ENCODE data around the gene ZNF92.
"Not testable (repeated sequence)": the region's sequence is repeated elsewhere in the genome, so short reads cannot be mapped to it uniquely, and the experiment has no call there.

Gene ZNF92

DNA sequence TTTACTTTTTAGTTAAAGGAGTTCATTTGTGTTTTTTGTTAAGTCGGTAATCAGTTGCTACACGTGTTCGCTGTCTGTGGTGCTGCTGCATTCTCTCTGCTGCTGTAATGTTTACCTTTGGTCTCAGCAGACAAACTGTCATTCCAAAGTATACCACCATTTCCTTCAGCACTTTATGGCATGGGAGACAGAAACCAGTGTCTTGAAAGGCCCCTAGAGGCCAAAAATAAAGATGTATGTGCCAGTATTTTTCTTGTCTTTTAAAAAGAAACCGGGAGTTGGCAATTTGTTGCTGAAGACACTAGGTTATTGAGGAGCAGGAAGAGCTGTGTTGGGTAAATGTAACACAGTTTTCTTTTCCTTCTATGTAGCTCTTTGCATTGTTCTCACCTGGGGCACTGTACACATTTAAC, 24.1 kb downstream of the ZNF92 start:
- Mint-ChIP-seq H3K36me3 (peaks cover 44% of the 10 kb centered on the region), H3K4me1 (peaks cover 9% of the 10 kb centered on the region), H3K27ac (no peak overlapping the region), H3K9me3 (peaks cover 3% of the 10 kb centered on the region), H3K4me3 (no peak overlapping the region), H3K27me3 (no peaks in the 10 kb centered on the region)
- ATAC-seq (ENCODE audit: low read depth) (no peak), DNase-seq (ENCODE audit: low spot score in 2 of 2) (no peak)

DNA sequence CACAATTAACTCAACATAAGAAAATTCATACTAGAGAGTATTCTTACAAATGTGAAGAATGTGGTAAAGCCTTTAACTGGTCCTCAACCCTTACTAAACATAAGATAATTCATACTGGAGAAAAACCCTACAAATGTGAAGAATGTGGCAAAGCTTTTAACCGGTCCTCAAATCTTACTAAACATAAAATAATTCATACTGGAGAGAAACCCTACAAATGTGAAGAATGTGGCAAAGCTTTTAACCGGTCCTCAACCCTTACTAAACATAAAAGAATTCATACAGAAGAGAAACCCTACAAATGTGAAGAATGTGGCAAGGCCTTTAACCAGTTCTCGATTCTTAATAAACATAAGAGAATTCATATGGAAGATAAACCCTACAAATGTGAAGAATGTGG, 25.0 kb downstream of the ZNF92 start:
- not testable (repeated sequence) for H3K9me3 Mint-ChIP-seq; H3K27ac Mint-ChIP-seq; H3K4me1 Mint-ChIP-seq; H3K27me3 Mint-ChIP-seq; DNase-seq (ENCODE audit: low spot score in 2 of 2); H3K4me3 Mint-ChIP-seq; ATAC-seq (ENCODE audit: low read depth)
- H3K36me3 Mint-ChIP-seq: peaks cover 42% of the 10 kb centered on the region

- not testable (repeated sequence) for H3K9me3 Mint-ChIP-seq; ATAC-seq (ENCODE audit: low read depth)
- H3K36me3 Mint-ChIP-seq: peaks cover 39% of the 10 kb centered on the region
Measured at GRCh38 chr7:65399101-65399500, 25.4 kb downstream of the ZNF92 start.

GRCh38 chr7:65404020-65404419, 30.4 kb downstream of the ZNF92 start:
- Mint-ChIP-seq H3K36me3 (peaks cover 28% of the 10 kb centered on the region), H3K27ac (no peak overlapping the region), H3K9me3 (peaks cover 11% of the 10 kb centered on the region), H3K4me3 (no peak overlapping the region), H3K27me3 (no peaks in the 10 kb centered on the region), H3K4me1 (no peaks in the 10 kb centered on the region)
- no peak for DNase-seq (ENCODE audit: low spot score in 2 of 2)
- ATAC-seq (ENCODE audit: low read depth): no peak

More at GRCh38 chr7:65399101-65399500, 25.4 kb downstream of the ZNF92 start:
- H3K4me1 Mint-ChIP-seq; DNase-seq (ENCODE audit: low spot score in 2 of 2); H3K4me3 Mint-ChIP-seq; H3K27ac Mint-ChIP-seq; H3K27me3 Mint-ChIP-seq: not testable (repeated sequence)

DNA sequence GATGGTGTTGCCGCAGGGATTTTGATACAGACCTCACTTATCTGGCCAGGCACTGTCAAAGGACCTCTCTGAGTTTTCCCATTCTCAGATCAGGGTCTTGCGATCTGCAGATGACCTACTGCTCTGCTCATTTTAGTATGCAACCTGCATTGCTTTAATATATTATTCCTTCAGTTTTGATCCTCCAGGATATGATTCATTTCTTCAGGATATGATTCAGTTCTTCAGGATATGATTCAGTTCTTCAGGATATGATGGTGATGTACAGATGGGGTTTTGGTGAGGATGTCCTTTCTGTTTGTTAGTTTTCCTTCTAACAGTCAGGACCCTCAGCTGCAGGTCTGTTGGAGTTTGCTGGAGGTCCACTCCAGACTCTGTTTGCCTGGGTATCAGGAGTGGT, 33.1 kb downstream of the ZNF92 start:
- ATAC-seq (ENCODE audit: low read depth); H3K4me3 Mint-ChIP-seq; H3K9me3 Mint-ChIP-seq; DNase-seq (ENCODE audit: low spot score in 2 of 2); H3K4me1 Mint-ChIP-seq; H3K27ac Mint-ChIP-seq; H3K27me3 Mint-ChIP-seq: not testable (repeated sequence)
- peaks cover 14% of the 10 kb centered on the region for H3K36me3 Mint-ChIP-seq

DNA sequence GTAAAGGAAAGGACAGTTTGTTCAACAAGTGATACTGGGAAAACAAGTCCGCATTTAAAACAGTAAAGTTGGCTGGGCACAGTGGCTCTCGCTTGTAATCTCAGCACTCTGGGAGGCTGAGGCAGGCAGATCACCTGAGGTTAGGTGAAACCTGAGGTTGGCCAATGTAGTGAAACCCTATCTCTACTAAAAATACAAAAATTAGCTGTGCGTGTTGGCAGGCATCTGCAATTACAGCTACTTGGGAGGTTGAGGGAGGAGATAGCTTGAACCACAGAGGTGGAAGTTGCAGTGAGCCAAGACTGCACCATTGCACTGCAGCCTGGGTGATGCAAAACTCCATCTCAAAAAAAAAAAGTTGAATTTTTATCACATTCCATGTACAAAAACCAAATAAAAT, 35.7 kb downstream of the ZNF92 start:
- Mint-ChIP-seq H3K4me1 (no peaks in the 10 kb centered on the region), H3K36me3 (peaks cover 11% of the 10 kb centered on the region), H3K9me3 (peaks cover 9% of the 10 kb centered on the region), H3K4me3 (no peak overlapping the region), H3K27ac (no peak overlapping the region), H3K27me3 (no peaks in the 10 kb centered on the region)
- no peak for ATAC-seq (ENCODE audit: low read depth)
- no peak for DNase-seq (ENCODE audit: low spot score in 2 of 2)

DNA sequence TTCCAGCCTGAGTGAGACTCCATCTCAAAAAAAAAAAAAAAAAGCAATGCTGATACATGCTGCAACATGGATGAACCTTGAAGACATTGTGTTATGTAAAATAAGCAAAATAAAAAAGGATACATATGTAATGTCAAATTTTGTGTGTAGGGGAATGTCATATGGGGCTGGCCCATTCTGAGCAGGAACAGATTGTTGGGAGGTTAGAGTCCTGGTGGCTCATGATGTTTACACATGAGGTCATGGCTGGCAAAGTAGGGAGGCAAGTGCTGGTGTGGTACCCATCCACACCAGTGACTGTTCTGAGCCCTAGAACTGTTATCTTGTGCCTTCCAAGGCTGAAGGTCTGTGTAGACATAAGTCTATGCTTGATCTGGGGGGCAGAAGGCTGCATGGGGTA, 37.6 kb downstream of the ZNF92 start:
- Mint-ChIP-seq H3K4me3 (no peak overlapping the region), H3K27ac (no peak overlapping the region), H3K27me3 (no peaks in the 10 kb centered on the region), H3K36me3 (peaks cover 11% of the 10 kb centered on the region), H3K9me3 (peaks cover 9% of the 10 kb centered on the region), H3K4me1 (no peaks in the 10 kb centered on the region)
- DNase-seq (ENCODE audit: low spot score in 2 of 2) (no peak), ATAC-seq (ENCODE audit: low read depth) (no peak)

- Mint-ChIP-seq H3K27ac (no peak overlapping the region), H3K4me3 (no peak overlapping the region), H3K27me3 (no peaks in the 10 kb centered on the region), H3K4me1 (peaks cover 3% of the 10 kb centered on the region), H3K9me3 (peaks cover 22% of the 10 kb centered on the region), H3K36me3 (peaks cover 20% of the 10 kb centered on the region)
- DNase-seq (ENCODE audit: low spot score in 2 of 2) (no peak), ATAC-seq (ENCODE audit: low read depth) (no peak)
Measured at GRCh38 chr7:65422670-65423069, 49.0 kb downstream of the ZNF92 start.

DNA sequence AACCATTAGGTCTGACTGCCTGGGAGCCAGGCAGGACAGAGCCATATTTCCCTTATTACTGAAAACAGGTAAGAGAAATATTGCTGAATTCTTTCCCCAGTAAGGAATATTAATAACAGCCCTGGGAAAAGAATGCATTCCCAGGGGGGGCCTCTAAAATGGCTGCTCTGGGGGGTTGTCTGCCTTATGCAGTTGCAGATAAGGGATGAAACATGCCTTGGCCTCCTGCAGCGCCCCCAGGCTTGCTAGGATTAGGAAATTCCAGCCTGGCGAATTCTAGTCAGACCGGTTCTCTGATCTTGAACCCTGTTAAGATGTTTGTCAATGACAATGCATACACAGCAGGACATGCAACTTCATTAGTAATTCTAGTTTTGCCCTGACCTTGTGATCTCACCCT, 49.6 kb downstream of the ZNF92 start:
- not testable (repeated sequence) for H3K27ac Mint-ChIP-seq; H3K27me3 Mint-ChIP-seq; H3K4me1 Mint-ChIP-seq; H3K4me3 Mint-ChIP-seq; ATAC-seq (ENCODE audit: low read depth); DNase-seq (ENCODE audit: low spot score in 2 of 2)
- Mint-ChIP-seq H3K36me3 (peaks cover 20% of the 10 kb centered on the region), H3K9me3 (peaks cover 22% of the 10 kb centered on the region)

- peaks cover 19% of the 10 kb centered on the region for H3K9me3 Mint-ChIP-seq
- no peaks in the 10 kb centered on the region for H3K27me3 Mint-ChIP-seq
- H3K4me1 Mint-ChIP-seq: peaks cover 9% of the 10 kb centered on the region
- no peak overlapping the region for H3K4me3 Mint-ChIP-seq
- DNase-seq (ENCODE audit: low spot score in 2 of 2): no peak
- H3K36me3 Mint-ChIP-seq: peaks cover 9% of the 10 kb centered on the region
- H3K27ac Mint-ChIP-seq: no peak overlapping the region
- ATAC-seq (ENCODE audit: low read depth): no peak
Measured at GRCh38 chr7:65429642-65430343, 56.1 kb downstream of the ZNF92 start.

DNA sequence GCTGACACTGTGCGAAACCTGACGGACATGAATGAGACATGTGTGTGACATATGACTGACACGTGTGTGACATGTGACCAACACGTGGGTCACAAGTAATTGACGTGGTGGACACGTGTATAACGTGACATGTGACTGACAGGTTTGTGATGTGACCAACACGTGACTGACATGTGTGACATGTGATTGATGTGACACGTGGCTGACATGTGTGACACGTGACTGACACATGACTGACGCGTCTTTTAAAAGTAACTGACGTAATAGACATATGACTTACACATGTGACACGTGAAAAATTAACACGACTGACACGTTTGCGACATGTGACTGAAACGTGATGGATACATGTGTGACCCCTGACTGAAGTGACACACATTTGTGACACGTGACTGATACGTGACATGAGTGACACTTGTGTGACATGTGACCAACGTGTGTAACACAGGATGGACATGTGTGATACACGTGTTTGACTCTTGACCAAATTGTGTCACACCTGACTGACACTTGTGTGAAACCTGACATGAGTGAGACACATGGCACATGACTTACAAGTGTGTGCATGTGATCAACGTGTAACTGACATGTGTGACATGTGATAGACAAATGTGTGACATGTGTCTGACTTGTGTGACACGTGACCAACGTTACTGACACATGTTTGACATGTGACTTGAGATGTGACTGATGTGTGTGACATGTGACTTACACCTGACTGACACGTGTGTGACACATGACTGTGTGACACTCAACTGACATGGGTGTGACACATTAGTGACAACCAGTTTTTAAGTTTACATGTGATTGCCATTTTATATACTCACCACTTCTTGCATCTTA, 56.9 kb downstream of the ZNF92 start:
- no peak for ATAC-seq (ENCODE audit: low read depth)
- DNase-seq (ENCODE audit: low spot score in 2 of 2): no peak
- Mint-ChIP-seq H3K36me3 (peaks cover 4% of the 10 kb centered on the region), H3K9me3 (peaks cover 15% of the 10 kb centered on the region), H3K27ac (no peak overlapping the region), H3K27me3 (peaks cover under 1% of the 10 kb centered on the region), H3K4me3 (no peak overlapping the region), H3K4me1 (peaks cover 9% of the 10 kb centered on the region)

DNA sequence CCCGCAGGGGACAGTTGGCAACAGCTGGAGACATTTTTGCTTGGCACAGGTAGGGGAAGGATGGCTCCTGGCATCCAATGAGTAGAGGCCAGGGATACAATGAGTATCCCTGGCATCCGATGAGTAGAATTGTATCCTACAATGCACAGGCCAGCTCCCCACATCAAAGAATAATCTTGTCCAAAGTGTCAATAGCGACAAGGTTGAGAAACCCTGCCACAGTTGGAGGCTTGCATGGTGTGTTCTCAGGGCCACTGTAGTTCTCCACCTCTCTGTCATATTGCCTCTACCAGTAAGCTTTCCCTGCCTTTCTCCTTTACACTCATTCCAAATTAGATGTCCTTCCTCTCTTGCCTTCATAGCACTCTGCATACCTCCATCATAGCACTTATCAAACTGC, 60.7 kb downstream of the ZNF92 start:
- H3K4me3 Mint-ChIP-seq: no peak overlapping the region
- peaks cover 2% of the 10 kb centered on the region for H3K9me3 Mint-ChIP-seq
- DNase-seq (ENCODE audit: low spot score in 2 of 2) (no peak), ATAC-seq (ENCODE audit: low read depth) (no peak)
- no peak overlapping the region for H3K27ac Mint-ChIP-seq
- peaks cover 2% of the 10 kb centered on the region for H3K27me3 Mint-ChIP-seq
- H3K4me1 Mint-ChIP-seq: peaks cover 12% of the 10 kb centered on the region
- no peaks in the 10 kb centered on the region for H3K36me3 Mint-ChIP-seq

- DNase-seq (ENCODE audit: low spot score in 2 of 2): no peak
- Mint-ChIP-seq H3K36me3 (no peaks in the 10 kb centered on the region), H3K9me3 (peaks cover 1% of the 10 kb centered on the region), H3K27ac (no peak overlapping the region), H3K4me3 (no peak overlapping the region), H3K4me1 (peaks cover 12% of the 10 kb centered on the region), H3K27me3 (peaks cover 2% of the 10 kb centered on the region)
- ATAC-seq (ENCODE audit: low read depth): no peak
Measured at GRCh38 chr7:65436163-65436562, 62.5 kb downstream of the ZNF92 start.

- Mint-ChIP-seq H3K9me3 (no peaks in the 10 kb centered on the region), H3K27ac (no peak overlapping the region), H3K4me3 (no peak overlapping the region), H3K27me3 (peaks cover 2% of the 10 kb centered on the region), H3K4me1 (peaks cover 5% of the 10 kb centered on the region), H3K36me3 (no peaks in the 10 kb centered on the region)
- no peak for ATAC-seq (ENCODE audit: low read depth)
- DNase-seq (ENCODE audit: low spot score in 2 of 2): no peak
Measured at GRCh38 chr7:65438598-65438997, 64.9 kb downstream of the ZNF92 start.
